ENCODE measurements around the gene EMC8.

The EMC8 gene

DNA sequence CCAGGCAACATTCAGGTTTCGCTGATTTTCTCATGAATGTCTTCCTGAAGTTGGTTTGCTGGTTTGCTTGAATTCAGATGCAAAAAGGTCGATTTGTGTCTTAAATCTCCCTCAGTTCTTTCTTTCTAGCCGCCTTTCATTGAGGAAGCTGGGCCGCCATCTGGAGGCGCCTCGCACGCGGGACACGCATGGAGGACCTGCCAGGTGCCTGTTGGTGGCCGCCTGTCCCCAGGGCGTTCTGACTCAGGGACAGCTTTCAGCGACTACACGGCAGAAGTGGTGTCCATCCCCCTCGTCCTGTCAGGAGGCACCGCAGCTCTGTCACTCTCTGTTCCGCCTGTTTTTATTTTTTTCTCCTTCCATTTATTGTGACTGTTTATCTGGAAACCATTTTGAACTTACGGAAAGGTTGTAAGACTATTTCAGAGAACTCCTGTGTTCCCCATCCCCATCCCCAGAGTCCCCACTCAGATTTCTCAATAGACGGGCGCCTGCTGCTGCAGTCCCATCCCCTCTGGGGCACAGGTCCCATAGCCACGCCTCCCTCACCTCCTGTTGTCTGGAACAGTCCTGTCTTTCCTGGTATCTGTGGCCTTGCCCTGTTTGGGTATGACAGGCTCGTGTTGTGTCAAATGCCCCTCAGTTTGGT lies 33.4 kb upstream of the EMC8 start:
- Histone ChIP-seq H3K4me3 (ENCODE audit: low read depth, low read length) (no peak overlapping the region), H3K4me1 (ENCODE audit: control insufficient read depth, insufficient read depth, low read length) (no peaks in the 10 kb centered on the region), H3K27ac (ENCODE audit: extremely low read depth, low read depth, low read length) (no peak overlapping the region), H3K36me3 (ENCODE audit: control insufficient read depth in 2 of 2, insufficient read depth in 1 of 2, low read length in 2 of 2) (no peaks in the 10 kb centered on the region), H3K9me3 (ENCODE audit: control insufficient read depth, insufficient read depth, low read depth, low read length) (no peaks in the 10 kb centered on the region)
- TF ChIP-seq ZNF776 (tag by site-specific recombination; IDR thresholded peaks at IDR 0.05; ENCODE audit: borderline replicate concordance): no peak
- no peak for TF ChIP-seq ZNF112 (tag by site-specific recombination; IDR thresholded peaks at IDR 0.05)
- TF ChIP-seq ZNF341 (tag by site-specific recombination; IDR thresholded peaks at IDR 0.05; ENCODE audit: low read depth): no peak
- TF ChIP-seq ZNF48 (tag by site-specific recombination; IDR thresholded peaks at IDR 0.05): no peak
- no peak for TF ChIP-seq ZNF133 (tag by site-specific recombination; IDR thresholded peaks at IDR 0.05)
- ChIA-PET CTCF (interaction anchor here (1.0 to 3.8 kb wide), 2 partner anchors 13 to 155 kb away, joined by 3 to 11 read pairs; no protein-coding TSS in a partner anchor), POLR2A (no interaction called here)

DNA sequence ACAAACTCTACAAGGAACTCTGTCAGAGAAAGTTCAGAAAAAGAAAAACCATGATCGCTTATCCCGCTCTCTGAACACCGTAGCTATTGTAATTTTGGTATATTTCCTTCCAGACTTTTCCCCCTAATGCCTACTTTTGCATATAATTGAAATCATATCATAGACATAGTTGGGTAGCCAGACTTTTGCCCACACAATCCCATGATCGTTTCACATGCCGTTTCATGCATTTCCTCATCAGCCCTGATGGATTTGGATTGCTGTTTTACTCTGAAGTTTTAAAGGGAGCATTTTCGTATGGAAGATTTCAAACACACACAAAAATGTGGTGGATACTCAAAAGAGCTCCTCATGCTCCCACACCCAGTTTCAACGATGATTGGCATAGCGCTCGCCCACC lies 31.5 kb upstream of the EMC8 start:
- H3K4me1 ChIP-seq (ENCODE audit: control insufficient read depth, insufficient read depth, low read length): no peaks in the 10 kb centered on the region
- no peak overlapping the region for H3K27ac ChIP-seq (ENCODE audit: extremely low read depth, low read depth, low read length)
- ChIA-PET POLR2A (no interaction called here), CTCF (interaction anchor here (1.6 to 3.8 kb wide), 2 partner anchors 9 to 11 kb away, joined by 6 to 11 read pairs; no protein-coding TSS in a partner anchor)
- H3K9me3 ChIP-seq (ENCODE audit: control insufficient read depth, insufficient read depth, low read depth, low read length): no peaks in the 10 kb centered on the region
- no peaks in the 10 kb centered on the region for H3K36me3 ChIP-seq (ENCODE audit: control insufficient read depth in 2 of 2, insufficient read depth in 1 of 2, low read length in 2 of 2)
- TF ChIP-seq ZNF843 (tag by site-specific recombination; IDR thresholded peaks at IDR 0.05) (no peak), SP2 (tag by site-specific recombination; IDR thresholded peaks at IDR 0.05) (no peak), ZNF404 (tag by site-specific recombination; IDR thresholded peaks at IDR 0.05) (no peak), ZNF324 (tag by site-specific recombination; IDR thresholded peaks at IDR 0.05) (no peak)
- TF ChIP-seq, protein P1, sequence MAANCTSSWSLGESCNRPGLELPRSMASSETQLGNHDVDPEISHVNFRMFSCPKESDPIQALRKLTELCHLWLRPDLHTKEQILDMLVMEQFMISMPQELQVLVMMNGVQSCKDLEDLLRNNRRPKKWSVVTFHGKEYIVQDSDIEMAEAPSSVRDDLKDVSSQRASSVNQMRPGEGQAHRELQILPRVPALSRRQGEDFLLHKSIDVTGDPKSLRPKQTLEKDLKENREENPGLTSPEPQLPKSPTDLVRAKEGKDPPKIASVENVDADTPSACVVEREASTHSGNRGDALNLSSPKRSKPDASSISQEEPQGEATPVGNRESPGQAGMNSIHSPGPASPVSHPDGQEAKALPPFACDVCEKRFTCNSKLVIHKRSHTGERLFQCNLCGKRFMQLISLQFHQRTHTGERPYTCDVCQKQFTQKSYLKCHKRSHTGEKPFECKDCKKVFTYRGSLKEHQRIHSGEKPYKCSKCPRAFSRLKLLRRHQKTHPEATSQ (tag by site-specific recombination; IDR thresholded peaks at IDR 0.05): no peak
- TF ChIP-seq, protein P2, sequence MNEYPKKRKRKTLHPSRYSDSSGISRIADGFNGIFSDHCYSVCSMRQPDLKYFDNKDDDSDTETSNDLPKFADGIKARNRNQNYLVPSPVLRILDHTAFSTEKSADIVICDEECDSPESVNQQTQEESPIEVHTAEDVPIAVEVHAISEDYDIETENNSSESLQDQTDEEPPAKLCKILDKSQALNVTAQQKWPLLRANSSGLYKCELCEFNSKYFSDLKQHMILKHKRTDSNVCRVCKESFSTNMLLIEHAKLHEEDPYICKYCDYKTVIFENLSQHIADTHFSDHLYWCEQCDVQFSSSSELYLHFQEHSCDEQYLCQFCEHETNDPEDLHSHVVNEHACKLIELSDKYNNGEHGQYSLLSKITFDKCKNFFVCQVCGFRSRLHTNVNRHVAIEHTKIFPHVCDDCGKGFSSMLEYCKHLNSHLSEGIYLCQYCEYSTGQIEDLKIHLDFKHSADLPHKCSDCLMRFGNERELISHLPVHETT (tag by site-specific recombination; IDR thresholded peaks at IDR 0.05): no peak
- no peak overlapping the region for H3K4me3 ChIP-seq (ENCODE audit: low read depth, low read length)

DNA sequence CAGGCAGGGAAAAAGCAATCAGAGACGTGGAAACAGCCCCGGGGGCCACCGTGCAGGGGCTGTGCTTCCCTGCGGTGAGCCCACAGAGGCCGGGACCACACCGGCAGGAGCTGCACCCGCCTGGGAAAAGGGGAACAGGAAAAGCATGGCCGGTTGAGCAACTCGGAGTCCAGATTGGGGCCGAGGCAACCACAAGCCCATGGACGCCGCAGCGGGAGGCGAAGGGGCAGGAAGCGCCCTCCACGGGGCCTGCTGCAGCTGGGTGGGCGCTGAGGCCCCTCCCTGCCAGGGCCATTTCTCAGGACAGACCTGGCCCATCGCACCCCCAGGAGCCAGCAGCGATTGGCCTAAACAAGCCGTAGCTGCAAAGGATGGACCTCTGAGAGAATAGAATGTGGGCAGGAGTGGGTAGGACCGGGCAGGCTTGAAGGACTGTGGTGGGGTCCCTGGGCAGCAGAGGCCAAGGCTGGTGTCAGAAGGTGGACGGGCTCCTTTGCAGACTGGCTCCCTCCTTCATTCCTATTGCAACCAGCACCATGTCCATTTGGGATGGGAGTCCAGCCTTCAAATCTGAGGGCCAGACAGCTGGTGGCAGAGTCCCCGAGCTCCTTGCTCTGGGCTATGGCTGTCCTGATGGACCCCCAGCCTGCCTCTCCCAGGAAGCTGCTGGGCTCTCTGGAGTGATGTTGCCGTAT lies 30.6 kb upstream of the EMC8 start:
- CTCF ChIA-PET: interaction anchor here (1.6 to 3.8 kb wide), 2 partner anchors 8 to 10 kb away, joined by 6 to 11 read pairs; no protein-coding TSS in a partner anchor
- H3K27ac ChIP-seq (ENCODE audit: extremely low read depth, low read depth, low read length): no peak overlapping the region

More for the DNA sequence above, 30.6 kb upstream of the EMC8 start:
- no peak for TF ChIP-seq ZNF701 (tag by site-specific recombination; IDR thresholded peaks at IDR 0.05)
- TF ChIP-seq, protein P3, sequence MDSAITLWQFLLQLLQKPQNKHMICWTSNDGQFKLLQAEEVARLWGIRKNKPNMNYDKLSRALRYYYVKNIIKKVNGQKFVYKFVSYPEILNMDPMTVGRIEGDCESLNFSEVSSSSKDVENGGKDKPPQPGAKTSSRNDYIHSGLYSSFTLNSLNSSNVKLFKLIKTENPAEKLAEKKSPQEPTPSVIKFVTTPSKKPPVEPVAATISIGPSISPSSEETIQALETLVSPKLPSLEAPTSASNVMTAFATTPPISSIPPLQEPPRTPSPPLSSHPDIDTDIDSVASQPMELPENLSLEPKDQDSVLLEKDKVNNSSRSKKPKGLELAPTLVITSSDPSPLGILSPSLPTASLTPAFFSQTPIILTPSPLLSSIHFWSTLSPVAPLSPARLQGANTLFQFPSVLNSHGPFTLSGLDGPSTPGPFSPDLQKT (IDR thresholded peaks at IDR 0.05; ENCODE audit: borderline replicate concordance, low read depth, low read length): no peak
- TF ChIP-seq ZNF133 (tag by site-specific recombination; IDR thresholded peaks at IDR 0.05): no peak
- TF ChIP-seq ZNF521 (tag by site-specific recombination; IDR thresholded peaks at IDR 0.05): no peak
- TF ChIP-seq ZNF274 (IDR thresholded peaks at IDR 0.05; ENCODE audit: low read length): no peak
- no peak for TF ChIP-seq ZNF274 (tag by site-specific recombination; IDR thresholded peaks at IDR 0.05; ENCODE audit: borderline replicate concordance)
- TF ChIP-seq ZNF266 (tag by site-specific recombination; IDR thresholded peaks at IDR 0.05; ENCODE audit: low read depth): no peak
- no peak for TF ChIP-seq ZNF843 (tag by site-specific recombination; IDR thresholded peaks at IDR 0.05)
- no peak for TF ChIP-seq ZSCAN23 (tag by site-specific recombination; IDR thresholded peaks at IDR 0.05)
- TF ChIP-seq ZBTB7A (tag by site-specific recombination; IDR thresholded peaks at IDR 0.05; ENCODE audit: low read depth): no peak
- TF ChIP-seq MYNN (tag by site-specific recombination; IDR thresholded peaks at IDR 0.05; ENCODE audit: borderline replicate concordance): no peak
- TF ChIP-seq ZNF548 (tag by site-specific recombination; IDR thresholded peaks at IDR 0.05): no peak
- TF ChIP-seq ZNF571 (tag by site-specific recombination; IDR thresholded peaks at IDR 0.05): no peak
- Histone ChIP-seq H3K9me3 (ENCODE audit: control insufficient read depth, insufficient read depth, low read depth, low read length) (no peaks in the 10 kb centered on the region), H3K36me3 (ENCODE audit: control insufficient read depth in 2 of 2, insufficient read depth in 1 of 2, low read length in 2 of 2) (no peaks in the 10 kb centered on the region), H3K4me1 (ENCODE audit: control insufficient read depth, insufficient read depth, low read length) (no peaks in the 10 kb centered on the region), H3K4me3 (ENCODE audit: low read depth, low read length) (no peak overlapping the region)
- POLR2A ChIA-PET: no interaction called here

Data from HEK293 (cell line).